Liver (tissue), 9 donors: Measurements from ENCODE around the gene WHAMM. TPM values are rescaled to one million over a fixed set of nuclear protein-coding genes. Genes with fewer than 3 reads are reported as not detected.

Experiments used
- DNase-seq: peaks from one replicate; pipeline ENCODE4 v3.0.0-alpha.2; 2017; ENCODE audit warnings: low spot score
- H3K27ac ChIP-seq, 2 donors: one replicate each; pipeline ENCODE4 v1.7.0; 2013; ENCODE audit warnings: inconsistent platforms in 2 of 2, low read length in 2 of 2, control low read depth in 1 of 2, low read depth in 1 of 2, mild to moderate bottlenecking in 1 of 2
- H3K27me3 ChIP-seq, 4 donors: one replicate each; pipeline versions ENCODE4 v1.6.1 to v1.7.0; 2013; ENCODE audit warnings: low read length in 3 of 4, inconsistent platforms in 1 of 4, mild to moderate bottlenecking in 1 of 4, moderate library complexity in 1 of 4; ENCODE audit not compliant: control insufficient read depth in 4 of 4, insufficient read depth in 4 of 4
- H3K36me3 ChIP-seq, 4 donors: one replicate each; pipeline versions ENCODE4 v1.6.1 to v1.7.0; 2013; ENCODE audit warnings: low read length in 3 of 4, mild to moderate bottlenecking in 3 of 4, low read depth in 1 of 4, moderate library complexity in 1 of 4; ENCODE audit not compliant: control insufficient read depth in 4 of 4, insufficient read depth in 3 of 4
- H3K4me1 ChIP-seq, 4 donors: one replicate each; pipeline versions ENCODE4 v1.6.1 to v1.7.0; 2013; ENCODE audit warnings: low read length in 3 of 4, mild to moderate bottlenecking in 3 of 4, moderate library complexity in 1 of 4; ENCODE audit not compliant: control insufficient read depth in 4 of 4, insufficient read depth in 4 of 4
- H3K4me3 ChIP-seq, 3 donors: one replicate each; pipeline versions ENCODE4 v1.6.1 to v1.7.0; 2013; ENCODE audit warnings: low read length in 3 of 3, control low read depth in 1 of 3, low read depth in 1 of 3, mild to moderate bottlenecking in 1 of 3
- H3K9ac ChIP-seq, 2 donors: one replicate each; pipeline ENCODE4 v1.7.0; 2013; ENCODE audit warnings: low read length in 2 of 2, mild to moderate bottlenecking in 2 of 2, moderate library complexity in 2 of 2, control low read depth in 1 of 2, low read depth in 1 of 2
- H3K9me3 ChIP-seq, 4 donors: one replicate each; pipeline versions ENCODE4 v1.6.1 to v1.7.0; 2013; ENCODE audit warnings: low read length in 3 of 4; ENCODE audit not compliant: control insufficient read depth in 4 of 4
- EGR1 ChIP-seq, 2 donors: IDR thresholded peaks; 2 replicates each; pipeline ENCODE4 v1.6.1; 2016 to 2018; ENCODE audit warnings: antibody characterized with exemption in 2 of 2, low read depth in 2 of 2
- FOXA2 ChIP-seq: IDR thresholded peaks from 2 replicates; pipeline ENCODE4 v1.6.1; 2016; ENCODE audit warnings: antibody characterized with exemption
- HNF4A ChIP-seq, 2 donors: conservative IDR thresholded peaks; 2 replicates each; pipeline ENCODE4 v1.6.1; 2016; ENCODE audit warnings: antibody characterized with exemption in 2 of 2, mild to moderate bottlenecking in 2 of 2
- HNF4G ChIP-seq: IDR thresholded peaks from 2 replicates; pipeline ENCODE4 v1.6.1; 2016; ENCODE audit warnings: antibody characterized with exemption
- JUND ChIP-seq, 2 donors: IDR thresholded peaks; 2 replicates each; pipeline ENCODE4 v1.6.1; 2016; ENCODE audit warnings: antibody characterized with exemption in 2 of 2
- NR2F2 ChIP-seq: IDR thresholded peaks from 2 replicates; pipeline ENCODE4 v1.6.1; 2016; ENCODE audit warnings: antibody characterized with exemption
- RAD21 ChIP-seq, 2 donors: IDR thresholded peaks; 2 replicates each; pipeline ENCODE4 v1.6.1; 2016; ENCODE audit warnings: antibody characterized with exemption in 2 of 2, mild to moderate bottlenecking in 2 of 2
- RXRA ChIP-seq, 2 donors: IDR thresholded peaks; 2 replicates each; pipeline ENCODE4 v1.6.1; 2017 to 2018; ENCODE audit warnings: antibody characterized with exemption in 2 of 2, mild to moderate bottlenecking in 1 of 2
- SP1 ChIP-seq: IDR thresholded peaks from 2 replicates; pipeline ENCODE4 v1.6.1; 2018; ENCODE audit warnings: antibody characterized with exemption, mild to moderate bottlenecking
- TAF1 ChIP-seq: conservative IDR thresholded peaks from 2 replicates; pipeline ENCODE4 v1.6.1; 2016; ENCODE audit warnings: antibody characterized with exemption, mild to moderate bottlenecking
- YY1 ChIP-seq: IDR thresholded peaks from 2 replicates; pipeline ENCODE4 v1.6.1; 2016; ENCODE audit warnings: antibody characterized with exemption, mild to moderate bottlenecking
- WGBS: extraction: QIAGEN DNeasy Blood & Tissue Kit; methylation state at CpG from one replicate; pipeline ENCODE4 v1.1.7; 2013; 5-methylcytosine and 5-hydroxymethylcytosine counted together
- polyA plus RNA-seq, 2 donors: library from polyadenylated mRNA; stranded (reverse) in 1 of 2; unstranded in 1 of 2; fragments of 200-250 nt in 1 of 2; fragments of >200 nt in 1 of 2; fragmentation: Nextera tagmentation in 1 of 2; extraction: Ambion mirVana in 1 of 2; gene quantifications; one replicate each; pipeline versions ENCODE4 v1.2.1 to v1.2.3, GENCODE V29; 2013 to 2015
- total RNA-seq, 2 donors: library from RNA; depleted of rRNA; stranded (reverse); fragments of >200 nt; gene quantifications; one replicate each; pipeline ENCODE4 v1.2.3, GENCODE V29; 2014
- TF ChIP-seq, protein P1 (sequence below): IDR thresholded peaks from 2 replicates; pipeline ENCODE4 v1.6.1; 2016; ENCODE audit warnings: antibody characterized with exemption
- TF ChIP-seq, protein P2 (sequence below): IDR thresholded peaks from 2 replicates; pipeline ENCODE4 v1.6.1; 2016; ENCODE audit warnings: antibody characterized with exemption
- TF ChIP-seq, protein P3 (sequence below): IDR thresholded peaks from 2 replicates; pipeline ENCODE4 v1.6.1; 2016; ENCODE audit warnings: antibody characterized with exemption
- TF ChIP-seq, protein P4 (sequence below): IDR thresholded peaks from 2 replicates; pipeline ENCODE4 v1.6.1; 2016; ENCODE audit warnings: antibody characterized with exemption, mild to moderate bottlenecking
- TF ChIP-seq, protein P5 (sequence below): fragments of 150-350 bp; IDR thresholded peaks from 2 replicates; pipeline ENCODE4 v1.5.1; 2017; ENCODE audit warnings: improper control_type of control experiment, low read depth, low read length; ENCODE audit not compliant: missing input control
- donor health status: healthy.
- donor health status: healthy.
- donor health status: healthy.
- donor health status: healthy.
- donor health status: healthy.

WHAMM gene
- total and polyA plus RNA-seq, 4 donors, result 2.5 to 4.0 (median 3.2) TPM

DNA sequence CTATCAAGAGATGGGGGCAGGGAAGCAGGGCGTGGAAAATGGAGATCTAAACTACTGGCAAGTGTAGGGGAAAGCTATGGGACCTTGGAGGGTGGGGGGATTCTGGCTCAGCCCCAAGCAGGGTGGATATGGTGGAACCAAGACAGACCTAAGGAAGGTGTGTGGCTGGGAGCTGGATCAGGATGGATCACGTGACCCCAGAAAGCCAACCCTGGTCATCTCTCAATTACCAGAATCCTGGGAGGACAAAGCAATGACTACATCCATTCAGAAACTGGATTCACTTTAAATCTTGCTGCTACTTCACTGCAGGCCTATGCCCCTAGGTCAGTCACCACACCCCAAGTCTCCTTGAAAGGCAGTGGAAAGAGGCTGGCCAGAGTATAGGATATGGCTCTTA is 68.4 kb downstream of the WHAMM start:
- WGBS, result 90% methylated on average over 2 of the region's 2 CpGs
- DNase-seq, result no peak
- Histone ChIP-seq H3K4me1 (no peaks in the 10 kb centered on the region), H3K9ac (no peak overlapping the region), H3K36me3 (peaks cover 0 to 25% (median 12%) of the 10 kb centered on the region in 4 donors), H3K9me3 (no peaks in the 10 kb centered on the region), H3K4me3 (no peak overlapping the region), H3K27ac (no peak overlapping the region), H3K27me3 (no peaks in the 10 kb centered on the region)
- TF ChIP-seq YY1 (no peak), FOXA2 (no peak), NR2F2 (no peak), JUND (IDR thresholded peaks at IDR 0.05) (no peak), RXRA (IDR thresholded peaks at IDR 0.05) (no peak), TAF1 (no peak), SP1 (no peak), HNF4A (conservative IDR thresholded peaks at IDR 0.05) (no peak), HNF4G (no peak), EGR1 (IDR thresholded peaks at IDR 0.05; ENCODE audit: low read depth in 2 of 2) (no peak)
- TF ChIP-seq, protein P1, sequence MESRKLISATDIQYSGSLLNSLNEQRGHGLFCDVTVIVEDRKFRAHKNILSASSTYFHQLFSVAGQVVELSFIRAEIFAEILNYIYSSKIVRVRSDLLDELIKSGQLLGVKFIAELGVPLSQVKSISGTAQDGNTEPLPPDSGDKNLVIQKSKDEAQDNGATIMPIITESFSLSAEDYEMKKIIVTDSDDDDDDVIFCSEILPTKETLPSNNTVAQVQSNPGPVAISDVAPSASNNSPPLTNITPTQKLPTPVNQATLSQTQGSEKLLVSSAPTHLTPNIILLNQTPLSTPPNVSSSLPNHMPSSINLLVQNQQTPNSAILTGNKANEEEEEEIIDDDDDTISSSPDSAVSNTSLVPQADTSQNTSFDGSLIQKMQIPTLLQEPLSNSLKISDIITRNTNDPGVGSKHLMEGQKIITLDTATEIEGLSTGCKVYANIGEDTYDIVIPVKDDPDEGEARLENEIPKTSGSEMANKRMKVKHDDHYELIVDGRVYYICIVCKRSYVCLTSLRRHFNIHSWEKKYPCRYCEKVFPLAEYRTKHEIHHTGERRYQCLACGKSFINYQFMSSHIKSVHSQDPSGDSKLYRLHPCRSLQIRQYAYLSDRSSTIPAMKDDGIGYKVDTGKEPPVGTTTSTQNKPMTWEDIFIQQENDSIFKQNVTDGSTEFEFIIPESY, result no peak
- TF ChIP-seq, protein P2, sequence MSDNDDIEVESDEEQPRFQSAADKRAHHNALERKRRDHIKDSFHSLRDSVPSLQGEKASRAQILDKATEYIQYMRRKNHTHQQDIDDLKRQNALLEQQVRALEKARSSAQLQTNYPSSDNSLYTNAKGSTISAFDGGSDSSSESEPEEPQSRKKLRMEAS, result no peak
- TF ChIP-seq, protein P3, sequence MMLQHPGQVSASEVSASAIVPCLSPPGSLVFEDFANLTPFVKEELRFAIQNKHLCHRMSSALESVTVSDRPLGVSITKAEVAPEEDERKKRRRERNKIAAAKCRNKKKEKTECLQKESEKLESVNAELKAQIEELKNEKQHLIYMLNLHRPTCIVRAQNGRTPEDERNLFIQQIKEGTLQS, result no peak

DNA sequence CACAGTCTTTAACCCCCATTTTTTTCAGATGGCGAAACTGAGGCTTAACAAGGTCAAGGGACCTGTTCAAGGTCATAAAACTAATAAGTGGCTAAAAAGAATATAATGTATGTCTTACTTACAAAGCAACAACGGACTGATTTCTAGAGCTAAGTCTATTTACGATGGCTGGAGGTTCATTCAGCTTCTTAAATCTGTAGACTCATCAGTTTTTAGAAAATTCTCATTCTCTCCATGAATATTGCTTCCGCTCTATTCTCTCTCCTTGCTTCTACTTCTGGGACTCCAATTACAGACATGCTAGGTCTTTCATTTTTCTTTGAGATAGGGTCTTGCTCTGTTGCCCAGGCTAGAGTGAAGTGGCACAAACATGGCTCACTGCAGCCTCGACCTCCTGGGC is 68.9 kb downstream of the WHAMM start:
- no peak for DNase-seq
- Histone ChIP-seq H3K9ac (no peak overlapping the region), H3K27me3 (no peaks in the 10 kb centered on the region), H3K4me1 (no peaks in the 10 kb centered on the region), H3K4me3 (no peak overlapping the region), H3K27ac (no peak overlapping the region), H3K9me3 (no peaks in the 10 kb centered on the region), H3K36me3 (peaks cover 0 to 22% (median 11%) of the 10 kb centered on the region in 4 donors)
- TF ChIP-seq, protein P4, sequence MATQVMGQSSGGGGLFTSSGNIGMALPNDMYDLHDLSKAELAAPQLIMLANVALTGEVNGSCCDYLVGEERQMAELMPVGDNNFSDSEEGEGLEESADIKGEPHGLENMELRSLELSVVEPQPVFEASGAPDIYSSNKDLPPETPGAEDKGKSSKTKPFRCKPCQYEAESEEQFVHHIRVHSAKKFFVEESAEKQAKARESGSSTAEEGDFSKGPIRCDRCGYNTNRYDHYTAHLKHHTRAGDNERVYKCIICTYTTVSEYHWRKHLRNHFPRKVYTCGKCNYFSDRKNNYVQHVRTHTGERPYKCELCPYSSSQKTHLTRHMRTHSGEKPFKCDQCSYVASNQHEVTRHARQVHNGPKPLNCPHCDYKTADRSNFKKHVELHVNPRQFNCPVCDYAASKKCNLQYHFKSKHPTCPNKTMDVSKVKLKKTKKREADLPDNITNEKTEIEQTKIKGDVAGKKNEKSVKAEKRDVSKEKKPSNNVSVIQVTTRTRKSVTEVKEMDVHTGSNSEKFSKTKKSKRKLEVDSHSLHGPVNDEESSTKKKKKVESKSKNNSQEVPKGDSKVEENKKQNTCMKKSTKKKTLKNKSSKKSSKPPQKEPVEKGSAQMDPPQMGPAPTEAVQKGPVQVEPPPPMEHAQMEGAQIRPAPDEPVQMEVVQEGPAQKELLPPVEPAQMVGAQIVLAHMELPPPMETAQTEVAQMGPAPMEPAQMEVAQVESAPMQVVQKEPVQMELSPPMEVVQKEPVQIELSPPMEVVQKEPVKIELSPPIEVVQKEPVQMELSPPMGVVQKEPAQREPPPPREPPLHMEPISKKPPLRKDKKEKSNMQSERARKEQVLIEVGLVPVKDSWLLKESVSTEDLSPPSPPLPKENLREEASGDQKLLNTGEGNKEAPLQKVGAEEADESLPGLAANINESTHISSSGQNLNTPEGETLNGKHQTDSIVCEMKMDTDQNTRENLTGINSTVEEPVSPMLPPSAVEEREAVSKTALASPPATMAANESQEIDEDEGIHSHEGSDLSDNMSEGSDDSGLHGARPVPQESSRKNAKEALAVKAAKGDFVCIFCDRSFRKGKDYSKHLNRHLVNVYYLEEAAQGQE, result no peak
- TF ChIP-seq HNF4G, result no peak
- TF ChIP-seq, protein P5, sequence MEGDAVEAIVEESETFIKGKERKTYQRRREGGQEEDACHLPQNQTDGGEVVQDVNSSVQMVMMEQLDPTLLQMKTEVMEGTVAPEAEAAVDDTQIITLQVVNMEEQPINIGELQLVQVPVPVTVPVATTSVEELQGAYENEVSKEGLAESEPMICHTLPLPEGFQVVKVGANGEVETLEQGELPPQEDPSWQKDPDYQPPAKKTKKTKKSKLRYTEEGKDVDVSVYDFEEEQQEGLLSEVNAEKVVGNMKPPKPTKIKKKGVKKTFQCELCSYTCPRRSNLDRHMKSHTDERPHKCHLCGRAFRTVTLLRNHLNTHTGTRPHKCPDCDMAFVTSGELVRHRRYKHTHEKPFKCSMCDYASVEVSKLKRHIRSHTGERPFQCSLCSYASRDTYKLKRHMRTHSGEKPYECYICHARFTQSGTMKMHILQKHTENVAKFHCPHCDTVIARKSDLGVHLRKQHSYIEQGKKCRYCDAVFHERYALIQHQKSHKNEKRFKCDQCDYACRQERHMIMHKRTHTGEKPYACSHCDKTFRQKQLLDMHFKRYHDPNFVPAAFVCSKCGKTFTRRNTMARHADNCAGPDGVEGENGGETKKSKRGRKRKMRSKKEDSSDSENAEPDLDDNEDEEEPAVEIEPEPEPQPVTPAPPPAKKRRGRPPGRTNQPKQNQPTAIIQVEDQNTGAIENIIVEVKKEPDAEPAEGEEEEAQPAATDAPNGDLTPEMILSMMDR, result no peak
- TF ChIP-seq RAD21 (IDR thresholded peaks at IDR 0.05), result no peak
- no peak for TF ChIP-seq RXRA (IDR thresholded peaks at IDR 0.05)
- TF ChIP-seq FOXA2, result no peak
- no peak for TF ChIP-seq HNF4A (conservative IDR thresholded peaks at IDR 0.05)
- TF ChIP-seq, protein P2, result no peak
- WGBS, result 93% methylated on average over 5 of the region's 5 CpGs
